HG03045 (cell line): ENCODE measurements around the gene SLC40A1.
A peak's percentile ranks its signal among the peaks of the same experiment; 100 is the strongest.
"Not testable (repeated sequence)": the region's sequence is repeated elsewhere in the genome, so short reads cannot be mapped to it uniquely, and the experiment has no call there.

ENCODE experiments used
- ATAC-seq: cut with Tn5 transposase; IDR thresholded peaks from one replicate; pipeline ENCODE4 v1.9.1; 2021; ENCODE audit warnings: mild to moderate bottlenecking, moderate library complexity; ENCODE audit not compliant: unreplicated experiment

Gene SLC40A1

GRCh38 chr2:189601652-189602051 is 21.1 kb upstream of the SLC40A1 start:
- not testable (repeated sequence) for ATAC-seq

- no peak for ATAC-seq
Measured at GRCh38 chr2:189601043-189601442, 20.5 kb upstream of the SLC40A1 start.

- no peak for ATAC-seq
Measured at GRCh38 chr2:189599245-189599644, 18.7 kb upstream of the SLC40A1 start.

- ATAC-seq = no peak
Measured at GRCh38 chr2:189595417-189595816, 14.8 kb upstream of the SLC40A1 start.

- no peak for ATAC-seq
Measured at GRCh38 chr2:189594305-189594704, 13.7 kb upstream of the SLC40A1 start.

- ATAC-seq = no peak
Measured at GRCh38 chr2:189593115-189593514, 12.5 kb upstream of the SLC40A1 start.

GRCh38 chr2:189592353-189592984 is 11.9 kb upstream of the SLC40A1 start:
- no peak for ATAC-seq

- ATAC-seq = no peak
Measured at GRCh38 chr2:189587780-189588179, 7.2 kb upstream of the SLC40A1 start.

GRCh38 chr2:189585226-189585756 is 4.7 kb upstream of the SLC40A1 start:
- ATAC-seq = no peak

GRCh38 chr2:189584686-189585085 is 4.1 kb upstream of the SLC40A1 start:
- no peak for ATAC-seq

- ATAC-seq = no peak
Measured at GRCh38 chr2:189583227-189584198, 2.9 kb upstream of the SLC40A1 start.

- no peak for ATAC-seq
Measured at GRCh38 chr2:189582809-189583192, 2.2 kb upstream of the SLC40A1 start.

GRCh38 chr2:189582140-189582808 is 1.7 kb upstream of the SLC40A1 start:
- ATAC-seq = no peak

GRCh38 chr2:189581354-189582139 is 961 bp upstream of the SLC40A1 start:
- ATAC-seq = no peak

- ATAC-seq = peak; percentile 39
Measured at GRCh38 chr2:189580241-189580651, 340 bp downstream of the SLC40A1 start.

- ATAC-seq = no peak
Measured at GRCh38 chr2:189579585-189580186, 900 bp downstream of the SLC40A1 start.

GRCh38 chr2:189578272-189578950 is 2.2 kb downstream of the SLC40A1 start:
- ATAC-seq = no peak

GRCh38 chr2:189577121-189577520 is 3.5 kb downstream of the SLC40A1 start:
- ATAC-seq = no peak

- ATAC-seq = no peak
Measured at GRCh38 chr2:189576396-189576795, 4.2 kb downstream of the SLC40A1 start.
